HG03280 (cell line): ENCODE measurements around the gene SIX5.

Experiments used
- ATAC-seq: cut with Tn5 transposase; IDR thresholded peaks from one replicate; pipeline ENCODE4 v1.9.1; 2021; ENCODE audit warnings: mild to moderate bottlenecking, moderate library complexity; ENCODE audit not compliant: unreplicated experiment

The SIX5 gene

DNA sequence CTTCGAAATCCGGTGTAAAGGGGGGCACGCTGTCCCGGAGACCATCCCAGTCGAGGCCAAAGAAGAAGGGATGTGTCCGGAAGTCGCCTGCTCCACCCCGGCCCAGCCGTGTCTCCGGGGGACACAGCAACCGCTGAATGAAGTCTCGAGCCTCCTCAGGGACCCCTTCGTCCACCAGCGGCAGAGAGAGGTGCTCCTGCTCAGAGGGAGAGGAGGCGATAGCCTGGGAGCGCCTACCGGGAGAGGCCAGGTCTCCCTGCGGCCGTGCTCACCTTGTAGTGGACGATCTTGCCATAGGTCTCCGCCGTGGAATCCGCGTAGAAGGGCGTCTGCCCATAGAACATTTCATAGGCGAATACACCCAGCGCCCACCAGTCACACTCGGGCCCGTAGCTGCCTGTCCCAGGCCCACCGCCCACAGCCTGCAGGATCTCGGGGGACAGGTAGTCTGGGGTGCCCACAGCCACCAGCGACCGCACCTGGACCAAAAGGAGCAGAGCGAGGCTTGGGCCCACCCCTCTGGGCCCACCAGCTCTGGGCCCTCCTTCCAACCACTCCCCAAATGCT lies 8.4 kb upstream of the SIX5 start:
- ATAC-seq = no peak

DNA sequence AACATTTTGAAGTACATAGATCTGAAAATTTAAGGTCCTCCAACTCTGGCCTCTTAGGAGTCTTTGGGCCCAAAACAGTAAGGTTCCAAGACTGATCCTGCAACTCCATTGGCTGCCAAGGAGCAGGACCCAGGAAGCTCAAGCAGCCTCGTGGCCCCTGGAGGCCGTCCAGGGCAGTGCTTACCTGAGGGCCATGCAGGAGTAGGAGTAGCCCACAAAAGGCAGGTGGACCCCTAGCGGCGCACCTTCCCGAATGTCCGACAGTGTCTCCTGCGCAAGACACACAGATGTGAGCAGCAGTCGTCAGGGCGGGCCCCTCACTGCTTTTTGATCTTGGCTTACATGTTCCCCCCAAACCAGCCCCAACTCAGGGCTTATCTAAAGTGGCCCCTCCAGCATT lies 5.7 kb upstream of the SIX5 start:
- no peak for ATAC-seq

DNA sequence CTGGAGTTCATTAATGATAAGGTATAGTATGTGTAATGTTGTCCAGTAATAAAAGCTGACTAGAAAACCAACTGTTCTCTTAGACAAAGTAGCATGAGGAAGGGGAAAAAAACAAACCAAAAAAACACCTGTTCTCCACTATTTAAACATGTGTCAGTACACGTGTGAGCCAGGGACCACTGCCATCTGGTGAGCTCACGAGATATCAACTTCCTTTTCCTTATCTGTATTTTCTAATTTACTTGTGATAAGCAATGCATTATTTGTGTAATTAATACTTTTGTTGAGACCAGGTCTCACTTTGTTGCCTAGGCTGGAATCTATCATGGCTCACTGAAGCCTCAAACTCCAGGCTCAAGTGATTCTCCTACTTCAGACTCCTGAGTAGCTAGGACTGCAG lies 4.3 kb upstream of the SIX5 start:
- no peak for ATAC-seq

DNA sequence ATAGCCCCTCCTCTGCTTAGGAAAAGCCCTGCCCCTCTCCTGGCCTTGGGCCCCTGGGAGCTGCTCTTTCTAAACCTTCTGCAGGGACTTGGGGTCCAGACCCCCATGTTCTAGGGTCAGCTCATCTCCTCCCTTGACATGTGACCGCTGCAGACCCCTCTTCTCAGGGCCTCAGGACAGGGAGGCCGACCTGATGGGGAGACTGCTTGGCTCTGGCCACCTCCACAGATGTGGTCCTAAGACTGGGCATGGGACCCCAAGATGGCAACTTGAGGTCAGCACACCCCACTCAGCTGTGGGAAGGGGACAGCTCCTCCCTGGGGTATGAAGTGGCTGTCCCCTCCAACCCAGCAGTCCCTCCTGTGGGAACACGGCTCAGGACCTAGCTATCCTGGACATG lies 3.9 kb upstream of the SIX5 start:
- no peak for ATAC-seq

DNA sequence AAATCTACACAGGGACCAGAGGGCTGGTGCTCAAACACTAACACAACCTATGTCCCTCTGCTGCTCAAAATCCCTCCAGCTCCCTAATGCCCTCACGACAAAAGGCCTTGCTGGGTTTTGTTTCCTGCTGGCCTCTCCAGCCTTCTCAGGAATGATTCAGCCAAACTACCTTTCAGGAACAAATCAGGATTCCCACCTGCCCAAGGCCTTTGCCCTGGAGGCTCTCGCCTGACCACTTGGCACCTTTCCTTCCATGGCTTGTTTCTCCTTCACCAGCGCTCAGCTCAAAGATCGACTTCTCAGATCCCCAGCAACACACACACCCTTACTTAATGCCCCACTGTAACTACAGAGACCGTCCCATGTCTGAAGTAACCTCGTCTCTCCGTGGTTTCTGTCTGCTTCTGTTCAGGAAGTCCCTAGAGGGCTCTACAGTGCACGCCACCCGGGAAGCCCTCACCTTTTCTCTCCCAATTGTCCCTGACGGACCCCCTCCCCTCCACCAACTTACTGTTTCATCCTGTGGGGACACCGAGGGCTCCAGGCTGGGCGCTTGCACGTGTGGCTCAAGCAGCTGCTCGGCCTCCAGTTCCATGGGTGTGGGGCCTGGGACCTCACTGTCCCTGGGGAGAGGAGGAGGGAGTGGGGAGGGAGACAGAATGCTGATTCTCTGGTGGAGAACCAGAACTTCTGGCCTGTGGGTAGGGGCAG lies 3.2 kb upstream of the SIX5 start:
- ATAC-seq = no peak

DNA sequence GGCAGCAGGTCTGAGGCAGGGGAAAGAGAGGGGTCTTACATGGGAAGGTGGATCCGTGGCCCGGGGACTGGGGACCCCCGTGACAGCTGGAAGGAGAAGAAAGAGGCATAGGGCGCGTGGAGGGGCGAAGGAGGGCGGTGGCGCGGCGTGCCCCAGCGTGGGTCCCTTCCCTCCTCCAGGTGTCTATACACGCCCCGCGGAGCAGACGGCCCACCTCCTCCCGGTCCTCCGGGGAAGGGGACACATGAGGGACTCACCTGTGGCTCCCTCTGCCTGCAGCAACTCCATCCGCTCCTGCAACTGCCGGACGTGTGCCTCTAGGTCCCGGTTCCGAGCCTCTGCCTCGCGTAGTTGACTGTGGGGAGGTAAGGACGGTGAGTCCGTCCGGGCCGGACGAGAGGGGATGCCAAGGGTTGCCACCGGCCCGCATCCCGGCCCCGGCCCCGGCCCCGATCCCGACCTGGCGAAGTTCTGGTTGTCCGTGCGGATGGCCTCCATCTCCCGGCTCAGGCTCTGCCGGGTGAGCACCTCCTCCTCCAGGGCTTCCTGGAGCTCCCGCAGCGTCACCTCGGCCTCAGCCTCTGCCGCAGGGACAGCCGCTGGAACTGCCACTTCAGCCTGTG lies 2.4 kb upstream of the SIX5 start:
- no peak for ATAC-seq

DNA sequence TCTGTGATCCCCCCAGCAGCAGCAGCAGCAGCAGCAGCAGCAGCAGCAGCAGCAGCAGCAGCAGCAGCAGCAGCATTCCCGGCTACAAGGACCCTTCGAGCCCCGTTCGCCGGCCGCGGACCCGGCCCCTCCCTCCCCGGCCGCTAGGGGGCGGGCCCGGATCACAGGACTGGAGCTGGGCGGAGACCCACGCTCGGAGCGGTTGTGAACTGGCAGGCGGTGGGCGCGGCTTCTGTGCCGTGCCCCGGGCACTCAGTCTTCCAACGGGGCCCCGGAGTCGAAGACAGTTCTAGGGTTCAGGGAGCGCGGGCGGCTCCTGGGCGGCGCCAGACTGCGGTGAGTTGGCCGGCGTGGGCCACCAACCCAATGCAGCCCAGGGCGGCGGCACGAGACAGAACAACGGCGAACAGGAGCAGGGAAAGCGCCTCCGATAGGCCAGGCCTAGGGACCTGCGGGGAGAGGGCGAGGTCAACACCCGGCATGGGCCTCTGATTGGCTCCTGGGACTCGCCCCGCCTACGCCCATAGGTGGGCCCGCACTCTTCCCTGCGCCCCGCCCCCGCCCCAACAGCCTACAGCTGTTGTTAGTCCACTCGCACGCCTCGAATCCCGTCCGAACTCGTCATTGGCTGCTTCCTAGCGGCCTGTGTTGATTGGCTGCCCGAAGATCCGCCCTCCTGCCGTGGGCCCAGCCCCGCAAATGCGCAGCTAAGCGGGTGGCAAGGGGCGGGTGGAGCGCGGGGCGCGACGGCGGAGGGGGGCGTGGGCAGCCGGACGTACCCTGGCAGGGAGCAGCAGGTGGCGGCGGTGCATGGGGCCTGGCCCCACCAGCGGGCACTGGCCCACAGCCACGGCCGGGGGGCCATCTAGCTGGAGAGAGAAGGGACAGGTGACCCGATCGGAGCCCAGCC lies 1.4 kb upstream of the SIX5 start:
- ATAC-seq = peak; percentile 47

DNA sequence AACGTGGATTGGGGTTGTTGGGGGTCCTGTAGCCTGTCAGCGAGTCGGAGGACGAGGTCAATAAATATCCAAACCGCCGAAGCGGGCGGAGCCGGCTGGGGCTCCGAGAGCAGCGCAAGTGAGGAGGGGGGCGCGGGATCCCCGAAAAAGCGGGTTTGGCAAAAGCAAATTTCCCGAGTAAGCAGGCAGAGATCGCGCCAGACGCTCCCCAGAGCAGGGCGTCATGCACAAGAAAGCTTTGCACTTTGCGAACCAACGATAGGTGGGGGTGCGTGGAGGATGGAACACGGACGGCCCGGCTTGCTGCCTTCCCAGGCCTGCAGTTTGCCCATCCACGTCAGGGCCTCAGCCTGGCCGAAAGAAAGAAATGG lies 754 bp upstream of the SIX5 start:
- no peak for ATAC-seq

DNA sequence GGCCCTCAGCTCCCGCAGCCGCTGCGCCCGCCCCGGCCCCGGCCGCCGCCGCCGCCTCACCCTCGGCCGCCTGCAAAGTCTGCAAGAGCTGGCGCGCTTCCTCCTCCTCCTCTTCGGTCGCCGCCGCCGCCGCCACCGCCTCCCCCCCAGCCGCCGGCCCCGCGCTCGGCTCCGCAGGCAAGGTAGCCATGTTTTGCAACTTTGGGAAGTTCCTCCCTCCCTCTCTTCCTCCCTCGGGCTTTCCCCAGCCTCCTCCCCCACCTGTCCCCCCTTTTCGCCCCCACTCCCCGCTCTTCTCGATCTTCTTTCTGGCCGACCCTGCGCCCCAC lies 433 bp downstream of the SIX5 start:
- no peak for ATAC-seq

DNA sequence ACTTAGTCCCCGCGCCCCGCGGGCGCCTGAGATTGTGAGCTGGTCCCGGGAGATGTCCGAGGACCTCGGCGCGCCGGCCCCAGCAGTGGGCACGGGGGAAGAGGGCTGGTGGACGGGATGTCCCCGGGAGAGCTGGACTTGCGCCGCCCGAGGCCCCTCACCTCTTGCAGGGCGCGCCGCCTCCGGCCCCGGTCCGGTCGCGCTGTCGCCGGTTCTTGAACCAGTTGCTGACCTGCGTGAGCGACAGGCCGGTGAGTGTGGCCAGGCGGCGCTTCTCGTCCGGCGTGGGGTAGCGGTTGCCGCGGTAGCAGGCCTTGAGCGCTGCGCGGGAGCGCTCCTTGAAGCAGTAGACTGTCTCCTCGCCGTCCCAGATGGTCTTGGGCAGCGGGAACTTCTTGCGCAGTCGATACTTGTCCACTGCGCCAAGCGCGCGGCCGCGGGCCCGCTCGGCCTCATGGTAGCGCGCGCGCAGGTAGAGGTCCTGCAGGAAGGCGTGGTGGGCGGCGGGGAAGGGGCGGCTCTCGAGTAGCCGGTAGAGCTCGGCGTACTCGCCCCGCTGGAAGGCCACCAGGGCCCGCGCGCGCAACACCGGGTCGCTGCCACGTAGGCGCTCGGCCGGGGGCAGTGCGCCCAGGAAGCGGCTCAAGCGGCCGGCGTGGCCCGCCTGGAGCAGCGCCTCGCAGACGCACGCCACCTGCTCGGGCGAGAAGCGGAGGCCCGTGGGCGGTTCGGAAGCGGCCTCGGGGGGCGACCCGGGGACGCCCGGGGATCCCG lies 984 bp downstream of the SIX5 start:
- ATAC-seq = no peak

DNA sequence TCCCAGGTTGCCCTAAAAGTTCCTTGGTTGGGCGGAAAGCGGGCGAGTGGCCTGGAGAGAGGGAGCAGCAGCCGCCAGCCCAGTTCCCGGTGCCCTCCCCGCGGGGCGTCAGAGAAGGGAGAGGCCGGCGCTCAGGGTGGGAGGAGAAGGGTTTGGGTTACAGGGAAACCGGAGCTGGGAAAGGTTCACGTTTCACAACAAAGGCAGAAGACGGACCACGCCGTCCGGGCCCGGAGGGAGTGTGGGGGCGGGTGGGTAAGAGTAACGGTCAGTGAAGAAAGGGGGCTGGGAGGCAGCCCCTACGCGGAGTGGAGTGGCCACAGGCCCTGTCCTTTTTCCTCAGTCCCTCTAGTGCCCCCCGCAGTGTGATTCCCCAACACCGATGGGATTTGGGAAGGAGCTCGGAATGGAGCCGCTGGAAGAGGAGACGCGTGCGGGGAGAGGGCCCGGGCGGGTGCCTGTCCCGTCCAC lies 1.6 kb downstream of the SIX5 start:
- no peak for ATAC-seq

DNA sequence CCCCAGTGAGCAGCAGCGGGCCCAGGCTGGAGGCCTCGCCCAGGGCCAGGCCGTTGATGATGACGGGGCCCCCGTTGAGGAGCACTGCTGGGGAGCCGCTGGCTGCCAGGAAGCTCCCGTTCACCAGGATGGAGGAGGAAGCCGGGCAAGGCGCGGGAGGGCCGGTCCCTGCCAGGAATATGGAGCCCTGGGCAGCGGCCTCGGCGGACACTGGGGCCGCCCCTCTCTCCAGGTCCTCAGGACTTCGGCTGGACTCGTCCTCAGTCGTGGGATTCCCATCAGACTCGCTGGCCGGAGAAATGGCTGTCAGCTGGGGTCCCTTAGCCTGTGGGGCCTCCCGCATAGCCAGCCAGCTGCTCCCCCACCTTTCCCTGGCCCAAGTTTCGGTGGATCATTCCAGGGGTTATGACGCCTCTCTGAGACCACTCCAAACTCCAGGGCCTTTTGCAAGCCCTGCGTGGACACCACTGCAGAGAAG lies 2.1 kb downstream of the SIX5 start:
- ATAC-seq = no peak

DNA sequence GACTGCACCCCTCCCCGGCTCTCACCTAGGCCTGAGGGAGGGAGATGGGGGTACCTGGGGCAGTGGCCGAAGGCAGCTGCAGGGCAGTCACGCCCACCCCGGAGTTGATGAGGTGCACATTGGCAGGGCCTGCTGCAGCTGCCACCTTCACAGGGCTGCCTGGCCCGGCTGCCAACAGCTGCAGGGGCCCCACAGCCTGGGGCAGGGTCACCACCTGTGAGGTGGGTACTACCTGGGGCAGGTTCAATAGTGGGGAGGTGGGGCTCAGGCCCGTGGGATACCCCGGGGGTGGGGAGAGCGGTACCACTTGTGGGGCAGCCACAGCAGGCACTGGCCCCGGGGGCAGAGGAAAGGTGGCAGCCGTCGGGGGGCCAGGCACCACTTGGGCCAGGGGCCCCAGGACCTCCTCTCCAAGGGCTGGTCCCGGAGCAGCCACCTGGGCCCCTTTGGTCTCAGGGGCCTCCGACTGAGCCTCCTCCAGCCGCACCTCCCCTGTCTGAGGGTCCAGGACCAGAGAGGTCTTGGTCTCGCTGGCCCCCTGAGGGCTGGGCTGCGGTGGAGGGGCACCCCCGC lies 2.7 kb downstream of the SIX5 start:
- no peak for ATAC-seq

DNA sequence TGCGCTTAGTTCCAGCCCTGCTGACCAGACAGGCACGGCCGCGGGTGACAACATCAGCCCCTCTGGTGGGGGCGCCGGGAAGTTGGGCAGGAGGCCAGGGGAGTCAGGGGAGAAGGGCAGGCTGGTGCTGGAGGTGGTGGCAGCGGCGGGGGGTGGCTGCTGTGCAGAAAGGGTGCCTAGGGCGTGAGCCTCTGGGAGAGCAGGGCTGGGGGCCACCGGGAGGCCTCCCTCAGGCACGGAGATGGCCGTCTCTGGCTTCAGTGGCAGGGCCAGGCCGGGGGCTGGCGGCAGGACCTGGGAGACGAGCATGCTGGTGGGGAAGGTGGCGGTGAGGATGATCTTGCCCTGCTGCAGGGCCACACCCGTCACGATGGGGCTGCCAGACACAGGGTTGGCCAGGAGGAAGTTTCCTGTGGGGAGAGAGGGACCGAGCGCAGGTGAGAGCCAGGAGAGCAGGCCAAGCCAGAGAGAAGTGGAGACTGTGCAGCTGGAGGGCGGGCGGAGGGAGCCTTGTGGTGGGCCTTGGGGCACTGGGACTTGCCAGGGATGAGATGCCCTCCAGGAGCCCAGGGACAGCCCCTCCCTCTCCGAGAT lies 3.3 kb downstream of the SIX5 start:
- ATAC-seq = no peak

DNA sequence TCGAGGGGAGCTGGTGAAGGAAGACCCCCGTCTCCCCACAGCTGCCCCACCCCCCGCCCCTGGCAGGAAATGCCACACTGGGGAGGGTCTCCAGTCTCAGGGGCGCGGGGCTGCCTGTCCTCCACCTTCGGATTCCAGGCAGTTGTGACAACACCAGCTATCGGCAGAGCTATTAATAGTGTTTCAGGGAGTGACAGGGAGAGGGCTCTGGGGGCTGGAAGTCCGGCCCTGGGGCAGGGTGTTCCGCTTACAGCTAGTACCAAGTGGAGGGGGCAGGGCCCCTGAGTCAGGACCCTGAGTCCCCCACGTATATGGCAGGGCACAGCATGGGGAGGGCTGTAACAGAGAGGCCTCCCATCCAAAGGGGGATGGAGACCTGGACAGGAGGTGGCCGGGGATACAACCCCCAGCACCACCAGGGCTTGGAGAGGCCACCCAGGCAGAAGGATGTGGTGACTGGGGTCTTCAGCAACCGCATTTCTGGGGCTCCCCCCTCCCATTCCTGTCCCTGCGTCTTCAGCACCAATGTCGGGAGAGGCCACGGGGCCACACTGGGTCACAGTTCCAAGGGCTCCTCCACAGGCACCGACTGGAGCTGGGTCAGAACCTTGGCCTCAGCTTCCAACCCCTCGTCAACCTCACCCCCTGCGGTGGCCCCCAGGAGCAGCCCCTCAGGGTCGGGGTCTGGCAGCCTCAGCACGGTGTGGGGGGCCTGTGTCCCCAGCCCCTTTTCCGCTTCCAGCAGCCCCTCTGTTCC lies 3.9 kb downstream of the SIX5 start:
- no peak for ATAC-seq

DNA sequence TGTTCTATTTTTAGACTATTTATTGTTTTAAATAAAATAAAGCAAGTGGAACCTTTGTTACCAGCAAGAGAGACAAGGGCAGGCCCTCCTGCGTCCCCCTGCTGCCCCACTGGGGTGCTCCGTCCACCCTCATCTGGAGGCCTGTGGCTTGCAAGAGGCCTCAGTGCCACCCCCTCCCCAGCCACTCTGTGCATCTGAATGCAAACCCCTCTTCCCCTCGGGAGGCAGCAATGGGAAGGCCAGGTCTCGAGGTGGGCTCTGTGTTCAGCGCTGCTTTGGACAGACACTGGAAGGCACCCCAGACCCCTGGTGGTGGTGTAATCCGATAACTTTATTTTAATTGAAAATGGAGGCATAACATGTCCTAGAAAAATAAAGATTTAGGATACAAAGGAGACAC lies 4.6 kb downstream of the SIX5 start:
- ATAC-seq = no peak

DNA sequence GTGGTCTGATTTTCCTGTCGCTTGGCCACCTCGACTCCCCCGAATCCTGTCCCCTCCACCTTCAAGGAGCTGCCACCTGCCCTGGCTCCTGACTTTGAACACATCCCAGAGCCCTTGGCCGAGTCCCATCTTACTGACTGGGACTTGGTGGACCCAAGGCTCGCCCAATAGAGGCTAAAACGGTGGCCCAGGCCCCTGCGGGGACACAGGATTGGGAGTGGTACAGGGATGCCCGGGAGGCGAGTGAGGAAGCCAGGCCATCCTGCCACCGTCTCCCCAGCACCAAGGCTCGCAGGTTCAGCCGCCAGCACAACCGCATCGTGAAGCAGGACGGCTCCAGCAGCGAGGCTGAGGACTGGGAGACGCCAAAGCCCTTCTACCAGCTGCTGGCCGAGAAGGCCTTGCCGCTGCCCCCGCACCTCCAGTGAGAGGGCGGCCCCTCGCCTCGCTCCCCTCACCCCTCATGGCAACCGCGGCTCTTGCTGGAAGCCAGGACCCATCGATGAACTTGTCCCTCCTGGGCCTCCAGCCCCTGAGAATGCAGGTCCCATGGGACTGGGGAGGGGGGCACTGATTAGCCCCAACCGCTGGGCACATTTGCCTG lies 5.3 kb downstream of the SIX5 start:
- ATAC-seq = no peak

DNA sequence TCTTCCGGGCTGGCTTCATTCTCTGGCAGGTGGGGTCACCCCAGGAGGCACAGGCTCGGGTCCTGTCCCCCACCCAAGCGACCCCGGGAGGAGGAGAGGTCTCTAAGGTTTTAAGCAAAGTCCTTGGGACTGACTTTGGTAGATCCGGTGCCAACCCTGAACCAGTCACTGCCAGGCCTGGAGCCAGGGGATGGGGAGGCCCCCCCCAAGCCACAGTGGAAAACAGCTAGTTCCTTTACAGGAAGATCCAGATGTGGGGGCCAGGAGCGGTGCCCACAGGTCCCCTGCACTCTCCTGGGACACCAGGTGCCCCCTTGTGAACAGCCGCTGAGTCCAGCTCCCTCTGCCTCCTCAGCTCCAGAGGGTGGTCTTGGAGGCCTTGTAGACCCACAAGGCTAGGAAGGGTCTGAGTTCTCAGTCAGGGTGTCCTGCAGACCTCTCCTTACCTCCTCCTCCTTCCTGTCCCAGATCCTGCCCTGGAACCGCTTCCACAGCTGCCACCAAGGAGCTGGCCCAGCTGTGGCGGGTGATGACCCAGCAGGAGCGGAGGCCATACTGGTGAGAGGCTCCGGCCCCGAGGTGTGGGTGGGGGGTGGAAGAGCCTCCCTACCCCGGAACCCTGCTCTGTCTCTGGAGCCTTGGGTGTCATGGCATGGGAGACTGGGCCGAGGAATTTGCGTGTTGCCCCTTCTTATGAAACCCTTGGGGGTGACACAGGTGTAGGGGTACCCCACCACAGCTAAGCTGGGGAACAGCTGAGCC lies 6.0 kb downstream of the SIX5 start:
- ATAC-seq = no peak
